Measurements from ENCODE around the gene DIMT1.

The DIMT1 gene

DNA sequence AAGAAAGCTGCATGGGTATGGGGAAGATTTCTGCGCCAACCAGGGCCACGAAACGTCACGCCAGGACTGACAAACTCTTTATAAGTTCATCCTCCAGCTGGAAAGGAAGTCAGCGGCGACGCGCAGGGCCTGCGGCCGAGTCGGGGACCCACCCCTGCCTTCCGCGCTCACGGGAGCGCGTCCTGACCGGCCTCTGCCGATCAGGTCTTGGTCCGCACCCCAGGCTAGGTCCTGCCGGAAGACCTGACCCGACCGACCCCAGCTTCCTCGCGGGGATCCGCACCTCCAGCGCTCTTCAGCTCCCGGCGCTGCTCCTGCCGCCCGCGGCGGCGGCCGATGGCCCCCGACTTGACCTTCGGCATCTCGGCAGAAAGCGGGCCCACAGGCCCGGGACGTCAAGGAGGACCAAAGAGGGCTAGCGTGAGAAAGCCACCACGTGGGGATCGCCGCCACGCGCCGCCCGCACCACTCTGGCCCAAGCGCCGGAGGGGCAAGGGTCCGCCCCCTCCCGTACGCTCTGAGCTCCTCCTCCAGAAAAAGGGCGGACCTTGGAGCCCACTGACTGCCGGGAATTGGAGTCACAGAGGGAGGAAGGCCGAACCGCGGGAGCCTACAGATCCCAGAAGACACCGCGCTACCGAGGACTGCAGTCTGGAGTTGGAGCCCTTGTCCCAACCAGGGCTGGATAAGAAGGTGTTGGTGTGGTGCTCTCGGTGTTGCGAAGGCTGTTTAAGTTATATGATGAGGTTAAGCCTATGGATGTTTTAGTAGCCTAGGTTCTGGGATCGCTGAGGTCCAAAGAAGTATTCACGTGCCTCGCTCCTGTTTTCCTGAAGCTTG is at the start of gene DIMT1:
Gene DIMT1 (minus strand): TSS at position 495 of the 840 bp plus-strand sequence. CDS start 133 bp downstream, at position 362.
- peak; percentile 85 for DNase-seq (ENCODE audit: low read depth)

DNA sequence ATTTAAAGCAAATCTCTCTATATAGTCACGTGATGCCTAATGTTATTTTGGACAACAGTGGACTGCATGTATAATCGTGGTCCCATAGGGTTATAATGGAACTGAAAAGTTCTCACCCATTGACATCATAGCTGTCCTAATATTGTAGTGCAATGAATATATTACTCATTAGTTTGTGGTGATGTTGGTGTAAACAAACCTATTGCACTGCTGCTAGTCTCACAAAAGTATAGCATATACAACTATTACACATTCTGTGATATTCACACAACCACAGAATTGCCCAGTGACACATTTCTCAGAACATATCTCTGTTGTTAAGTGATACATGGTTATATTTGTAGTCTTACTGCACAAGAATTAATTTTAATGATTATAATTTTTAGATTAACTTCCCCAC is 46.6 kb upstream of the DIMT1 start:
- DNase-seq (ENCODE audit: low read depth), result no peak

DNA sequence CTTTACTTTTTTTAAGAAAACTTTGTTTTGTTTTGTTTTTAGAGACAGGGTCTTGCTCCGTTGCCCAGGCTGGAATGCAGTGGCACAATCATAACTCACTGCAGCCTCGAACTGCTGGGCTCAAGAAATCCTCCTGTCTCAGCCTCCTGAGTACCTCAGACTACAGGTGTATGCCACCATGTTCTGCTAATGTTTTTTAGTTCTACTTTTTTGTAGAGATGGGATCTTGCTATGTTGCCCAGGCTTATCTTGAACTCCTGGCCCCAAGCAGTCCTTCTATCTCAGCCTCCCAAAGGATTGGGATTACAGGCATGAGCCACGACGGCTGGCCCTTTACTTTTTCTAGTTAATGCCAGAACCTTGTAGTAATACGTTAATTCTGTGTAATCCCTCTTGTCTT is 44.8 kb upstream of the DIMT1 start:
- no peak for DNase-seq (ENCODE audit: low read depth)

DNA sequence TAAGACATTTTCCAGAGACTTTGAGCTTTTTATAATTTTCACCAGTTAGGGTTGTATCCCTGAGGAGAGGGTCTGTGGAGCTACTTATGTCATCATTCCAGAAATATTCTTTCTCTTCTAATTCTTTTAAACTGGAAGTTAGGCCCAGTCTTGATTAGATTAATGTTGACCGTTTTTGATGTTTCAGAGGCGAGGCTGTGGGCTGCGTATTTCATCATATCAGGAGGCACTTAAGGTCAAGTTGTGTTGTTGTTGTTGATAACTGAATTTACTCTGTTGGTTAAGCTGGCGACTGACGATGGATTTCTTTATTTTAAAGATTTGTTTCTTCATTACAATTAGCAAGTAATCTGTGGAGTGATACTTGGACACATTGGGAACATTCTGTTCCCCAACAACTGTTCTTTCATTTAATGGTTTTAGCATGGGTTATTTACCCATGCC is 28.9 kb upstream of the DIMT1 start:
- DNase-seq (ENCODE audit: low read depth), result no peak

DNA sequence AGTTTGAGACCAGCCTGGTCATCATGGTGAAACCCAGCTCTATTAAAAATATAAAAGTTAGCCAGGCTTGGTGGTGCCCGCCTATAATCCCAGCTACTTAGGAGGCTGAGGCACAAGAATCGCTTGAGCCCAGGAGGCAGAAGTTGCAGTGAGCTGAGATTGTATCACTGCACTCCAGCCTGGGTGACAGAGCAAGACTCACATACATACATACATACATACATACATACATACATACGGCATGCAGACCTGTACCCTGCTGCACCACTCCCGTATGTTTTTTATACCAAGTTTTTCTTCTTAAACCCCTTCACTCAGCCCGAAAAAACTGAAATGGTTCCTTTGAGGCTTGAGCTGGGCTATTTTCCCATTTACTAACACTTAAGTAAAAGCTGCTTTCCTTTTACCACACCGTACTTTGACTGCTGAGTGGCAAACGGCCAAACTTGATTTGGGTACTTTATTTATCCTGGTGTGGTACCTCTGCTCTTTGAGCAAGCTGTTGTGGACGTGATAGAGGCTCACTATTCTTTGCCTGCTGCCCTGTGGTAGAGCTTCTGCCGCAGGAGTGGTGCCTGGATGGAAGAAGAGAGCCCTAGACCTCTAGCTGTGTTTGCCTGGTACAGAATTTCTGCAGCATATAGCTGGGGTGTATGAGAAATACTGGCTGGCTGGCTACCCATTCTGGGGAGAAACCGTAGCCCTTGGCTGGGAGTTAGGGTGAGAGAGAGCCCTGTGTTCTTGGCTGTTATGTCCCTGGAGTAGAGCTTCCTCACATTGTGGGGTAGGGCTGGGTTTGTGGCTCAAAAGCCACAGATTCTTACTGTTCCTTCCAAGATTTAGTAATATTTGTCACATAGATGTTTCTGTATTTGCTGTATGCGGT is 28.3 kb upstream of the DIMT1 start:
- DNase-seq (ENCODE audit: low read depth), result no peak

DNA sequence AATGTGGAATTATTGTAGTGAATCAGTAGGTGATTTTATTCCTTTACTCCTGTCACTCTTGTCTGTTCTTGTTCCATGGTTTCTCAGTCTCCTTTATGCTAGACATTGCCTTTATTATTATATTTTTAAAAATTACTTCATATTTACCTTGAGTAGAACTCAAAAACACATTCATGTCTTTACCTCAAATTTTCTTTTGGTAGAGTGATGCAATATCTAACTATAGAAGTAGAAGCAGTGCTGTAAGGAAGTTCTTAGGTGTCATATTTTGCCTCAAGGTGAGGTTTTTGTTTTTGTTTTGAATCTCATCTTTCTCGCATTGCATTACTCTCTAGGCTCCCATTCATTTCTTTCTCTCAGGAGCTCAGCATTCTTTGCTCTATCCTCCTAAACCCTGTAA is 21.1 kb upstream of the DIMT1 start:
- no peak for DNase-seq (ENCODE audit: low read depth)

DNA sequence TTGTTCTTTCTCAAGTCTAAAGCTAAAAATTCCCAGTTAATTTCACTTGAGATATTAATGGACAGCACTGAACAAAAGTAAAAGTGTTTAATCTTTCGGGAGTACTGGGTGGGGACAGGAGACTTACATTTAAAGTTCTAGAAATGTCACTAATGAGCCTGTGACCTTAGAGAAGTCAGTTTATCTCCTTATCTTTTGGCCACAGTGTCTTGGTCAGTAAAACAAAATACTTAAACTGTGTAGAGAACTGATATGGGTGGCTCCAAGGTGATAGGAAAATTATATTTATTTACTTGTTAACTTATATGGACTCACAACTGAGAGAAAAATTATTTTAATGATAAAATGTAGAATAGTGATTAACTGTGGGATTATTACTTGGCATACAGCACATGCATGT is 17.7 kb upstream of the DIMT1 start:
- no peak for DNase-seq (ENCODE audit: low read depth)

DNA sequence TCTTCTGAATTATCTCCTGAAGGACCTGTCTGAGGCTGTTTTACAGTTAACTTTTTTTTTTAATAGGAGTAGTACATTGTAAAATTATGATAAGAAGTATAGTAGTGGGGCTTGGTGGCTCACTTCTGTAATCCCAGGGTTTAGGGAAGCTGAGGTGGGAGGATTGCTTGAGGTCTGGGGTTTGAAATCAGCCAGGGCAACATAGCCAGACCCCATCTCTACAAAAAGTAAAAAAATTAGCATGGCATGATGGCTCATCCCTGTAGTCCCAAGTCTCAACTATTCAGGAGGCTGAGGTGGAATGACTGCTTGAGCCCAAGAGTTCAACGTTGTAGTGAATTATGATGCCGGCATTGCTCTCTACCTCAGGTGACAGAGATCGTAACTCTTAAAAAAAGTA is 15.9 kb upstream of the DIMT1 start:
- DNase-seq (ENCODE audit: low read depth), result no peak

DNA sequence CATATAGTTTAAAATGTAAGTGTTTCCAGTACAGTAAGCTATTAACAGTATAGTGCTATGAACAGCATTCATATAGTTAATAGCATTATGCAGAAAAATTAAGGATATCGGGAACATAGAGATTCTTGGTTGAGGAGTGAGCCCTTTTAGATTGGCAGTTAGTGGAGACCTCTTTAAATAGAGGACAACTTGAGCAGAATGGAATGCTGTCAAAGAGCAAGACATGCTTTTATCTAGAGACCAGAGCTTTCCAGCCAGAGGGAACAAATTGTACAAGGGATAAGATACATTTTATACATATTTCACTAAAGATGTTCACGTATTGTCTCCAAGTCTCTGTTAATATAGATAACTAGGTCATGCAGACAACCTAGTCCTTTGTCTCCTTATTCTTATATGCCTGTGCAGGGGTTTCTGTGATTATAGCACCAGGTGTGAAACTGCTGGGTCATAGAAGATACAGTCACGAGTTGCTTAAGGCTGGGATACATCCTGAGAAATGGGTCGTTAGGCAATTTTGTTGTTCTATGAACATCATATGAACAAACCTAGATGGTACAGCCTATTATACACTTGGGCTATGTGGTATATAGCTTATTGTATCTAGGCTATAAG is 14.9 kb upstream of the DIMT1 start:
- no peak for DNase-seq (ENCODE audit: low read depth)

DNA sequence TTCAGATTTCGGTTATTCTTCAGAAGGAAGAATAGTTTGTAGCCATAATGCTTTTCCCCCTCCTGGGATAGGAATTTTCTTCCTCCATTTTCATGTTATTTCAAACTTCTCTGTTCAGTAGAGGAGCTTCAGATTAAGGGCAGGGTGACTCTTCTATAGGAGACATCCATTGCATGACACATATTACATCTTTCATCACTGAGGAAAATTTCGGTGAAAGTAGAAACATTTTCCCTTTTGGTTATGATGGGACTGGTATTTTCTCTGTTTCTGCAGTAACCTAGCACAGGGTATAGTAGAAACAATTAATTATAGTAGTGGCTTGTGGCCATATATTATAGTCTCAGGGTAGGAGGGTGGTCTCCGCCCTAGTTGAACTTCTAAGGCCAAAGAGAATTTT is 10.0 kb upstream of the DIMT1 start:
- DNase-seq (ENCODE audit: low read depth), result no peak

DNA sequence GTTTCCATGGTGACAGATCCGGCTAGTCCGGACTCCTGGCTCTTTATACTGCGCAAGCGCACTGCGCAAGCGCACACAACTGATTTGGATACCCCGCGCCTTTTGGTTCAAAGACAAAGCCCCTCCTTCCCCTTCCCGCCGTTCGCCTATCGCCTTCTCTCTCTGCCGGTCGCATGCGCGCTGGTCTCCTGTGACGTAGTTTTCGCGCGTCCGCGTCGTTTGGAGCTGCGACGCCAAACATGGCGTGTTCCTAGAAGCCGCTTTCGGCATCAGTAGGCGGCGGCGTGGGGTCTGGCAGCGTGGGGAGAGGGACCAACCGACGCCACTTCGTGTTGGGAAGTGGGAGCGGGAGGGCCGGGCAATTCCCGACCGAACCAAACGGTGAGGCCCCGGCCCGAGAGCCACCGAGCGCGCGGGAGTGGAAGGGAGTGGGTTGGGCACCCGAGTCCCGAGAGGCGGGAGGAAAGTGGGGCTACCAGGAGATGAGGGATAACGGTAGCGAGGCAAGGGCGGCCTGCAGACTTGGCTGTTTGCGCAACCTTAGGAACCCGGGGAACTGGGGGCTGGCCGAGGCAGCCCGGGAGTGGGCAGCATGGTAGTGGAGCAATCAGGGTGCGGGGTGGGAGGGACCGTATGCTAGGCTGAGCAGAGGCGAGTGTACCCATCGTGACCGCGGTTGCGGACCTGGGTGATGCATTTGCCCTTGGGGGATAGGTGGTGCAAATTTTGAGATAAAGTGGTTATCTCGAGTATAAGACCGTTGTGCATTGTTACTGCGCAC is 9.0 kb upstream of the DIMT1 start, which contains the start of gene IPO11:
Gene IPO11 (plus strand): TSS at position 215 of the 781 bp plus-strand sequence. CDS start 24,517 bp downstream, outside the sequence.
- peak; percentile 98 for DNase-seq (ENCODE audit: low read depth)

DNA sequence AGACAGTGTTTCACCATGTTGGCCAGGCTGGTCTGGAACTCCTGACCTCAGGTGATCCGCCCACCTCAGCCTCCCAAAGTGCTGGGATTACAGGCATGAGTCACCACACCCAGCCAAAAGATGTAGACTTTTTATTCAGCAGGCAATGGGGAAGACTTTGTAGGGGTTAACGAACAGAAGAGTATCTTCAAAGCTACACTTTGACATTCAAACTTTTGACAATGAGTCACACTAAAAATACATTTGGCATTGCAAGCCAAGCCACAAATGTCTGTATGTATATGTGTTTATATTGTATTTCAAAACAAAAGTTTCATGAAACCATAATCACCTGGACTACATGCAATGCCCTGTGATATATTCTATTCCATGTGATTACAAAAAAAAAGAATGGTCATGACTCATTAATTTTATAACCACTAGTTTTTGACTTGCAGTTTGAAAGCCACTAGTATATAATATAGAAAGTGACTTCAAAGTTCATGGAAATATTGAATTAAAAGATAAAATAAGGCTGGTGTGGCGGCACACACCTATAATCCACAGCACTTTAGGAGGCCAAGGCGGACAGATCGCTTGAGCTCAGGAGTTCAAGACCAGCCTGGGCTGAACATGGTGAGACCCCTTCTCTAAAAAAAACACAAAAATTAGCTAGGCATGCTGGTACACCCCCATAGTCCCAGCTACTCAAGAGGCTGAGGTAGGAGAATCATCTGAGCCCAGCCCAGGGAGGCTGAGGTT is 8.3 kb downstream of the DIMT1 start:
- DNase-seq (ENCODE audit: low read depth), result no peak

DNA sequence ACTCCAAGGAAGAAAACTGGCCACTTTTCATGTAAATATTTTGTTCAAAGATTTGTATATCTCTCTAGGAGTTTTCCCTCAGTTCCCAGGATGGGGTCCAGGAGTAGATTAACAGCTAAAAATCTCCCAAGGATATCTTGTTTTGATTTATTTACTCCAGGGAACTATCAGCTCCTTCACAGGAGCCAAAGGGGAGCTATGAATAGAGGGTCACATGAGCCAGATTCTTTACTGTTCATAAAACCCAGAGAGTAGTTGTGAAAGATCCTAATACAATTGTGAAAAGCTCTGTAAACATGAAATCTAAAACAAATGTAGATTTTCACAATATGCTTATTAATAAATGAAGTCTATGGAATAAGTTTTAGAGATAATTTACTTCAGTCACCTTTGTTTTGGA is 16.9 kb downstream of the DIMT1 start:
- DNase-seq (ENCODE audit: low read depth), result no peak

DNA sequence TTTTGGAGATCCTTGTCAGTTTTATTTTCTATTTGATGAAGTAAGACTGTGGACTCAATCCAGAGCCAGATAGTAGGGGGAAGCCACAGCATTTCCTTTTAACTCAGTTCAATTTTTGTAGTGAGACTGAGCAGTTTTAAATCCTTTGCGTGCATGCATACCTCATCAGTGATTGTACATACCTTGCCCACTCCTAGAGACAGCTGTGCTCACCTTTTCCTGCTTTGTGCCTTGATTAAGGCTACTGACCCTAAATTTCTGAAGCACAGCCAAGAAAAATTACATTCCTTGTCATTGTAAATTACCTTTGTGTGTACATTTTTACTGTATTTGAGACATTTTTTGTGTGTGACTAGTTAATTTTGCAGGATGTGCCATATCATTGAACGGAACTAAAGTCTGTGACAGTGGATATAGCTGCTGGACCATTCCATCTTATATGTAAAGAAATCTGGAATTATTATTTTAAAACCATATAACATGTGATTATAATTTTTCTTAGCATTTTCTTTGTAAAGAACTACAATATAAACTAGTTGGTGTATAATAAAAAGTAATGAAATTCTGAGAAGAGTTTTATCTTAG is 17.8 kb downstream of the DIMT1 start:
- DNase-seq (ENCODE audit: low read depth), result no peak

DNA sequence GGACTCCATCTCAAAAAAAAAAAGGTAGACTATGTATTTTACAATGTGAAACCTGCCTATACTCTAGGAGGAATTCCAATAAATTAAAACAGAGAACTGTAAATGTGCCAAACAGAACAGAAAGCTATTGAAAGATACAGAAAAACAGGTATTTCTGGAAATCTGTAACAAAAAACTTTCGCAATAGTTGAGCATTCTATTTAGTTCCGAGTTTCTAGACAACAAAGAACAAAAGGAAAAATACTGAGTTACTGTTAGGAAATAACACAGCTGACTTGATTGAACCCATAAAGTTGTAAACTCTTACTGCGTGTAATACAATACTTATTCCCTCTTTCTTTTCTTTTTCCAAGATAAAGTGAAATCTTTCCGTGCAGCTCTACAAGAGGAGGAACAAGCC is 18.6 kb downstream of the DIMT1 start:
- DNase-seq (ENCODE audit: low read depth), result no peak

DNA sequence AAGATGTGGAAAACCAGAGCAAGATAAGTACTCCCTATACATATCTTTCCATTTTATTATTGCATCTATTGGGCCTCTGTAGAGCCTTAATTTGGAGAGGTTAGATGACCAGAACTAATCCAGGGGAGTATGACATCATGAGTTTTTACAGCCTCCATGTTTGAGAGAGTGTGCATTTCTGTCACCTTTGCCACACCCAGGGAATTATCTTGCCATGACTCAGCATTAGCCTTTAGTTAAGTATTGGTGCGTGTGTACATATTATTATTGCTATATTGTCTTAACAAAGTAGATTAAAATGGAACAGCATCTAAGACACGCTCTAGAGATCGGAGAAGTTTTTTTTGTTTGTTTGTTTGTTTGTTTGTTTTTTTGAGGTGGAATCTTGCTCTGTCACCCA is 27.6 kb downstream of the DIMT1 start:
- DNase-seq (ENCODE audit: low read depth), result no peak

DNA sequence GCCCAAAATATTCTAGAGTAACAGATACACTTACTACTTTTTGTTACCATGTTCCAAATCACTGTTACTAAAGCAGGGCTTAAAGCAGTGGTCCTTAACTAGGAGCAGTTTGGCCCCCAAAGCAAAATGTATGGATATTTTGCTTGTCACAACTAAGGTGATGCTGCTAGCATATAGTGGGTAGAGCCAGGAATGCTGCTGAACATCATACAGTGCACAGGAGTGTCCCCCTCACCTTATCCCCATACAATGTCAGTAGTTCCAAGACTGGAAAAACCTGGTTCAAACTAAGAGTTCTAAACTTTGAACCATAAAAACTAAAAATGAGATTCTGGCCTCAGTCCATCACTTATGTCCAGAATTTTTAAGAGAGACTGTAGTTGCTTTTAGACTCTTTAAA is 28.1 kb downstream of the DIMT1 start:
- no peak for DNase-seq (ENCODE audit: low read depth)

DNA sequence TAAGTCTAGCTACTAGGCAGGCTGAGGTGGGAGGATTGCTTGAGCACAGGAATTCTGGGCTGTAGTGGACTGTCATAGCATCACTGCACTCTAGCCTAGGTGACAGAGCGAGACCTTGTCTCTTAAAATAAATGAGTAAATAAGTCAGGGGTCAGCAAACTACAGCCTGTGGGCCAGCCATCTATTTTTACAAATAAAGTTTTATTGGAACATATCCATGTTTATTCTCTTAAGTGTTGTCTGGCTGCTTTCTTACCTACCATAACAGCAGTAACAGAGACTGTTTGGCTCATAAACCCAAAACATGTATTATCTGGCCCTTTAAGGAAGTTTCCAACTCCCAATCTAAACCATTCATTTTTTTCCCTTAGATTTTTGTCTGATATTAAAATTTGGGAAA is 29.6 kb downstream of the DIMT1 start:
- no peak for DNase-seq (ENCODE audit: low read depth)

DNA sequence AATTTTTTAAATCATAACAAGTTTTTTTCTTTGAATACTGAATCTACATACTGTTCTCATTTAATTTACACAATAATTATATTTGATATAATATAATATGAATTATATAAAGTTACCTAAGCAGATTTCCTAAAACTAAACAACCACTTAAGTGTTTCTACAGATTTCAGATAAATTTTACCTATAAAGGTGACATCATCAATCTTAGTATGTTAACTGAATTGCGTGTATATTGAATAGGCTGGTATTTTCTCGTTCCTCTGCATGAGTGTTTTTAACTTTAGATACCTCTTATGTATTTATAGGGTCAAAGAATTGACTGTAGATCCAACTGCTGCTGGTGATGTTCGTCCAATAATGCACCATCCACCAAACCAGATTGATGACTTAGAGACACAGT is 30.3 kb downstream of the DIMT1 start:
- DNase-seq (ENCODE audit: low read depth), result no peak

DNA sequence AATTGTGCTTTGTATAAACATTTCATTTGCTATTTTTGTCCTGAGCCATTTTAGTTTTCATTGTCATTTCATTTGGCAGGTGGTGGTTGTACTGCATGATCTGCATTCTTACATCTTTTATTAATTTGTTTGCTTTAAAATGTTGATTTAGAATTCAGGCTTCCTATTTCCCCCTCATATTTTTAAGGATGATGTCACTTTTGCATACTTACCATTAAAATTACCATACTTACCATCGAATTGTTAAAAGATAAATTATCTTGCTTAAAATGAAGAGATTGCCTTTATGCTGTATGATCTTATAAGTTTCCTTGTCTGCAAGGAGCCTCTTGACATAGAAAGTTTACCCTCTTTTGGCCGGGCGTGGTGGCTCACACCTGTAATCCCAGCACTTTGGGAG is 31.1 kb downstream of the DIMT1 start:
- no peak for DNase-seq (ENCODE audit: low read depth)

DNA sequence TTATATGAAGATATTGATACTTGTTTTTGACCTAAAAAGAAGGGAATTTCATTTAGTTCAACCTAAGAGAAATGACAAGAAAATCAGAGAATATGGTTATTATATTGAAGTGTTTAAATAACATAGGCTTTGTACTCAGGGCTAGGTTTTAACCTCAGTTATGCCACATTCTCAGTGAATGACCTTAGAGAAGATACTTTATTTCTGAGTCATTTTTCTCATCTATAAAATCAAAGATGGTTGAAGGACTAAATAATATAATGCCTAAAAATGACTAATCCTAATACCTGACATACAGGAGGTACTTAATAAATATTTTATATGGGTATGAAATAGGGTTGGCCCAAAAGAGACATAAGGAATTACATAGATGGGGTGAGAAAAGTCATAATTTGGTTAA is 32.3 kb downstream of the DIMT1 start:
- DNase-seq (ENCODE audit: low read depth), result no peak
